ENCODE data around the gene PEF1. TPM values are rescaled to one million over a fixed set of nuclear protein-coding genes. Genes with fewer than 3 reads are reported as not detected.

The PEF1 gene
- total RNA-seq, 2 experiments from 2014 or later = 50.4 to 51.6 TPM

Other genes starting within 250 kb of the PEF1 start
- gene SERINC2, start 231.7 kb downstream of the PEF1 start, total RNA-seq = under 1 TPM in 1 of 2 experiments, not detected in 1; 0.20 TPM
- gene TINAGL1, start 68.4 kb downstream of the PEF1 start, total RNA-seq = not detected
- not detected for gene HCRTR1, start 27.2 kb downstream of the PEF1 start, total RNA-seq
- not detected for gene COL16A1, start 59.1 kb upstream of the PEF1 start, total RNA-seq
- under 1 TPM; 0.27 to 0.31 TPM for gene ADGRB2, start 119.5 kb upstream of the PEF1 start, total RNA-seq
- under 1 TPM; 0.08 to 0.25 TPM for gene SPOCD1, start 171.1 kb upstream of the PEF1 start, total RNA-seq